ENCODE data around the gene SPR. TPM values are rescaled to one million over a fixed set of nuclear protein-coding genes. Genes with fewer than 3 reads are reported as not detected.

Gene SPR
- polyA plus RNA-seq, 1 donor from 2014 or later = not detected

DNA sequence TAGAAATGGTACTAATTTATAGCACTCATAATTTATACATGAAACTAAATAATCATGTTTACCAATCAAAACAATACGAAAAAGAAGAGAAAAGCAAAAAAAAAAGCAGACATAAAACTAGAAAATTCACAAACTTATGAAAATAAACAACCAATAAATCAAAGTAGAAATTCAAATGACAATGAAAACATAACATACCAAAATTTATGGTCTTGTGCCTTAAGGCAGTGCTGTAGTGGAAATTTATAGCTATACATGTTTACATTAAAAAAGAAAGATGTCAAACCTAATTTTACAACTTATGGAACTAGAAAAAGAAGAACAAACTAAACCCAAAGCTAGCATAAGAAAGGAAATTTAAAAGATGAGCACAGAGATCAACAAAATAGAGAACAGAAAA is 16.1 kb upstream of the SPR start:
- no peaks in the 10 kb centered on the region for H3K4me1 Mint-ChIP-seq
- no peak overlapping the region for H3K27ac Mint-ChIP-seq
- H3K4me3 Mint-ChIP-seq = no peak overlapping the region
- peaks cover 3 to 12% (median 3%) of the 10 kb centered on the region in 3 donors for H3K9me3 Mint-ChIP-seq
- H3K27me3 Mint-ChIP-seq = peaks cover 2% of the 10 kb centered on the region
- H3K36me3 Mint-ChIP-seq = peaks cover 2% of the 10 kb centered on the region

DNA sequence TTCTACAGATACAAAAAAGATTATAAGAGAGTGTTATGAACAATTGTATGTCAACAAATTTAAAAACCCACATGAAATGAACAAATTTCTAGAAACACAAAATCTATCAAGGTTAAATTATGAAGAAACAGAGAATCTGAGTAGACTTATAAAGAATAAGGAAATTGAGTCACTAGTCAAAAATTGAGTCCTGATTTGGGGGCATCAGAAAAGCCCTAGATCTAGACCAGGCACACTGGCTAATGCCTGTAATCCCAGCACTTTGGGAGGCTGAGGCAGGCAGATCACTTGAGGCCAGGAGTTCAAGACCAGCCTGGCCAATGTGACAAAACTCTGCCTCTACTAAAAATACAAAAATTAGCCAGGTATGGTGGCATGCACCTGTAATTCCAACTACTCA is 15.3 kb upstream of the SPR start:
- no peaks in the 10 kb centered on the region for H3K4me1 Mint-ChIP-seq
- peaks cover 3% of the 10 kb centered on the region for H3K36me3 Mint-ChIP-seq
- H3K4me3 Mint-ChIP-seq = no peak overlapping the region
- H3K9me3 Mint-ChIP-seq = peaks cover 3 to 12% (median 3%) of the 10 kb centered on the region in 3 donors
- peaks cover 2% of the 10 kb centered on the region for H3K27me3 Mint-ChIP-seq
- no peak overlapping the region for H3K27ac Mint-ChIP-seq

DNA sequence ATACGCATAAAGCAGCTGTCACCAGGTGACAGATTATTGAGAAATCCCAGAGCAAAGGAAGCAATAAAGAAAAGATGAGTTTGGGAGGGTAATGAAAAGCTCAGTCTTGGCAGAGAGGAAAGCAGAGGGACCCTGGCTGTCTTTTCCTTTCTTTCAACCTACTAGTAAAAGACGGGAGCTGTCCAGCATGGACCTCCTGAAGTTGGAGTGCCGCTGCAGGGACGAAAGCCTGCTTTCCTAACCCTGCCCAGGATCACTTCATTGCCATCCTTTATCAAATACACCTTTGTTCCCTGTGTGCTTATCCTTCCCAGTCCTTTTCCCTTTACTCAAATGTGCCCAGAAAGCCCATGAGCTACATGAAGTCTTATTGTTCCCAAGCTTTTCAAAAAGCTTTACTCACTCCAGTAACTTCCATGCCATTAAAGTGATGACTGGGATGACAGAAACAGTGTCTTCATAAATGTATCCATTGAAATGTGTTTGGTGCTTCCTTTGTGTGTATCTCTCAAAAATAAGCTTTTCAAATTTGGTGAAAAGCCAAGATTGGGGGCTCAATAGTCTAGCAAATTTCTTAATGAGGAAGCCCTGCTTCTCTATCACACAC is 3.7 kb upstream of the SPR start:
- Mint-ChIP-seq H3K4me1 (peaks cover 0 to 5% (median 3%) of the 10 kb centered on the region in 3 donors), H3K4me3 (no peak overlapping the region), H3K27ac (no peak overlapping the region), H3K27me3 (peaks cover 39% of the 10 kb centered on the region), H3K9me3 (peaks cover 0 to 3% (median 0%) of the 10 kb centered on the region in 3 donors), H3K36me3 (no peaks in the 10 kb centered on the region)

DNA sequence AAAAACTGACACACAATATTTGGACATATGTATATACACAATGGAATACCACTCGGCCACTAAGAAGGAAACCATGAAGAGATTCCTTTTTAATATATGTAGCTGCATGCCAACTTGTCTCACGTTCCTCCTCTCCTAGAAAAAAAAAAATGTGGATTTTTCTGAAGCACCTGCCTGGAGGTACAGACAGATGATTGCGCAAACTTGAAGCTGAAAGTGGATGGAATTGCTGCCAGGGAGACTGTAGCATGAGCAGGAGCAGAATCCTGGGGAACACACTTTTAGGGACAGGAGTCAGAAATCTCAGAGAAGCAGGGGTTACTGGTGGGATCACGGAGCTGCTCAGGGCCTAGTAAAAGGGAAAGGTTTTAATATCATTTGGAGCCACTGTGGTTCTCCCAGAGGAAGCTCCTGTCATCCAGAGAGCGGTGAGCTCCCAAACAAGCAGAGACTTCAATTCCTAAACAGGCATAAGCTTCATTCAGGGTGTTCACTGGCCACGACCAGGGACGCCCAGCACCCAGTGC is 640 bp upstream of the SPR start:
- Mint-ChIP-seq H3K27me3 (peaks cover 44% of the 10 kb centered on the region), H3K4me1 (peaks cover 0 to 7% (median 5%) of the 10 kb centered on the region in 3 donors), H3K27ac (no peak overlapping the region), H3K4me3 (peak overlapping the region; percentile 47 to 82 (median 64)), H3K9me3 (peaks cover 0 to 3% (median 0%) of the 10 kb centered on the region in 3 donors), H3K36me3 (no peaks in the 10 kb centered on the region)

DNA sequence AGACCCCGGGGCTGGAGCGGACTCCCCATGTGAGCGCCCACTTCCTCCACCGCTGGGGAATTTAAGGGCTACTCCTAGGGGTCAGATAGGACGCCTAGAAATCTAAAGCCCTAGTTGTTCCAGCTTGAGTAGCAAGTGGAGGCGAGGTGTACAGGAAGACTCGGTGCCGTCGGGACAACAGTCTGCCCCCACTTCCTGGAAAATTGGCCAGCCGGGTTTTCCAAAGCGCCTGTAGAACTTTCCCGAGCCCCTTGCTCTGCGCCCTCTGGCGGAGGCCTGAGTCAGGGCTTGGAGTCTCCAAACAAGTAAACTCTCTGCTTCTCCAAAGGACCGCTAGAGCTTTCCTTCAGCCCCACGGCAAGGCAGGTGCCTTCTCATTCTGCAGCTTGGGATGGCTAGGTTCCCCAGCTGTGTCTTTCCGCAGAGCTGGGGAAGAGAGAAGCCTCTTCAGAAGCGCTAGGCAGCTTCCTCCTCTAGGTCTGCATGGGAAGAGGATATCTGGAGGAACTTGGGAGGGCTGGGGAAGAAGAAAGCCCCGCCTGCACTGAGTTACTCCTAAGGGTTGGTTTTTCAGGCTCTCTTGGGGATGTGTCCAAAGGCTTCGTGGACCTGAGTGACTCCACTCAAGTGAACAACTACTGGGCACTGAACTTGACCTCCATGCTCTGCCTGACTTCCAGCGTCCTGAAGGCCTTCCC is 681 bp downstream of the SPR start:
- Mint-ChIP-seq H3K4me1 (peaks cover 0 to 7% (median 5%) of the 10 kb centered on the region in 3 donors), H3K4me3 (peak overlapping the region; percentile 62 to 93 (median 84)), H3K27me3 (peaks cover 41% of the 10 kb centered on the region), H3K36me3 (no peaks in the 10 kb centered on the region), H3K27ac (no peak overlapping the region), H3K9me3 (no peaks in the 10 kb centered on the region)

DNA sequence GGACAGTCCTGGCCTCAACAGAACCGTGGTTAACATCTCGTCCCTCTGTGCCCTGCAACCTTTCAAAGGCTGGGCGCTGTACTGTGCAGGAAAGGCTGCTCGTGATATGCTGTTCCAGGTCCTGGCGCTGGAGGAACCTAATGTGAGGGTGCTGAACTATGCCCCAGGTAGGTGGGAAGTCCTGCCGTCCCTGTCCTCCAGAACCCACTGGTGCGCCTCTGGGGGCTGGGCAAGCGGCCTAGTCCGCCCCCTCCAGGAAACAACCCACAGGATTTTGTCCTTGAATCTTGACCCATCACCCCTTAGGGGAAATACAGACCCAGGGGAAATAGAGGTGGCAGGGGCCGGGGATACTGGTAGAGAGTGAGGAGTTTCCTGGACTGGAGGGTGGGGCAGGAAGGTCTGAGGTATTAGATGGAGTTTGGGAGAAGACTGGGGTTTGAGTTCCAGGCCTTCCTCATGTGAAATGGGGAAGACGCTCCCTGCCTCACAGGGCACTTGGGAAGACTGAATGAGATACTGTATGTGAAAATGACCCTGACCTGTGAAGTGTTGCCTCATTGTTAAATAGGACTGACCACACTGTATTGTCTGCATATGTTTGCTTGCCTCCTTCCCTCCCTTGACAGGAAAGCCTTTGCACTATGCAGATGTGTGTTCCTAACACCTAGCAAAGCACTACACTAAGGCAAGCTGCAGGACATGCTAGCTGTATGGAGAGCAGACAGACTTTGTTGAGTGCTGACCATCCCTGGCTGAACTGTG is 1.4 kb downstream of the SPR start:
- Mint-ChIP-seq H3K36me3 (no peaks in the 10 kb centered on the region), H3K4me3 (peak overlapping the region in 3 of 4 donors; percentile 30 to 65 (median 32)), H3K4me1 (peaks cover 0 to 7% (median 5%) of the 10 kb centered on the region in 3 donors), H3K27me3 (peaks cover 36% of the 10 kb centered on the region), H3K9me3 (no peaks in the 10 kb centered on the region), H3K27ac (no peak overlapping the region)

DNA sequence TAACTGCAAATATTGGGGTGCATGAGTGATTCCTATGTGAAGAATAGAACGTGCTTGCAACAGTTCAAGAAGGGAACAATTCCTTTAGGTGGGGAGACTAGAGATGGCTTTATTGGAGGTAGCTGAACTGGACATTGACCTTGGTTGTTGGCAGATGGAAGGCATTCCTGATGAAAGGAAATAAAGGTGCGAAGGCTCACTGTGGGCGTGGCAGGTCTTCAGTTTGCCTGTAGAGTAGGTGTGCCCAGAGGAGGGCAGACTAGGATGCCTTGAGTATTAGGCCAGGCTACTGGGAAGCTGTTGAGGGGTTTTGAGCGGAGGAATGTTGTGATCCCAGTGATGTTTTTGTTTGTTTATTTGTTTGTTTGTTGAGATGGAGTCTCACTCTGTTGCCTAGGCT is 2.8 kb downstream of the SPR start:
- peaks cover 0 to 7% (median 5%) of the 10 kb centered on the region in 3 donors for H3K4me1 Mint-ChIP-seq
- H3K4me3 Mint-ChIP-seq = no peak overlapping the region
- H3K9me3 Mint-ChIP-seq = no peaks in the 10 kb centered on the region
- H3K36me3 Mint-ChIP-seq = no peaks in the 10 kb centered on the region
- peaks cover 38% of the 10 kb centered on the region for H3K27me3 Mint-ChIP-seq
- peak overlapping the region in 1 of 3 donors; percentile 32 for H3K27ac Mint-ChIP-seq

DNA sequence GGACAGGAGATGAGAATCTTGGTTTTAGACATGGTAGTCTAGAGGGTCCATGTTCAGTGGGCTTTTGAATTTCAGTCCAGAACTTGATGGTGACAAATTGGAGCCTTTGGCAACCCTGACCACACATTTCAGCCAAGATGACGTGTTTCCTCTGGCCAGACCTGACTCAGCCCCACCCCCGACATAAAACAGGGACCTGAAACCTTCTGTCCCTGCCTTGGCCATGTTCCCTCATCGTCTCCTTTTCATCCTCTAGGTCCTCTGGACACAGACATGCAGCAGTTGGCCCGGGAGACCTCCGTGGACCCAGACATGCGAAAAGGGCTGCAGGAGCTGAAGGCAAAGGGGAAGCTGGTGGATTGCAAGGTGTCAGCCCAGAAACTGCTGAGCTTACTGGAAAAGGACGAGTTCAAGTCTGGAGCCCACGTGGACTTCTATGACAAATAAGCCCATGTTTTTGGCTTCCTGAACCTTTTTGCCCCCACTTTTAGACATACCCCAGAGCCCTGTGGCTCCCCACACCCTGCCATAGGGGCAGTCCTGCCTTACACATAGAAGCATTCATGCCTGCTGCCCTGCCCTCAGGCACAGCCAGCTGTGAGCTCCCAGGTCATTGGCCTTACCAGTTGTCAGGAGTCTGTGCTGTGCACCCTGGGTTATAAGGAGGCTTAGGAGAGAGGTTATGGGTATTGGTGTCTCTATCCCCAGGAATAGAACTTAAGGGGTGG is 4.0 kb downstream of the SPR start:
- Mint-ChIP-seq H3K27me3 (peaks cover 39% of the 10 kb centered on the region), H3K4me3 (no peak overlapping the region), H3K36me3 (no peaks in the 10 kb centered on the region), H3K9me3 (no peaks in the 10 kb centered on the region), H3K27ac (no peak overlapping the region), H3K4me1 (peaks cover 0 to 9% (median 5%) of the 10 kb centered on the region in 3 donors)

DNA sequence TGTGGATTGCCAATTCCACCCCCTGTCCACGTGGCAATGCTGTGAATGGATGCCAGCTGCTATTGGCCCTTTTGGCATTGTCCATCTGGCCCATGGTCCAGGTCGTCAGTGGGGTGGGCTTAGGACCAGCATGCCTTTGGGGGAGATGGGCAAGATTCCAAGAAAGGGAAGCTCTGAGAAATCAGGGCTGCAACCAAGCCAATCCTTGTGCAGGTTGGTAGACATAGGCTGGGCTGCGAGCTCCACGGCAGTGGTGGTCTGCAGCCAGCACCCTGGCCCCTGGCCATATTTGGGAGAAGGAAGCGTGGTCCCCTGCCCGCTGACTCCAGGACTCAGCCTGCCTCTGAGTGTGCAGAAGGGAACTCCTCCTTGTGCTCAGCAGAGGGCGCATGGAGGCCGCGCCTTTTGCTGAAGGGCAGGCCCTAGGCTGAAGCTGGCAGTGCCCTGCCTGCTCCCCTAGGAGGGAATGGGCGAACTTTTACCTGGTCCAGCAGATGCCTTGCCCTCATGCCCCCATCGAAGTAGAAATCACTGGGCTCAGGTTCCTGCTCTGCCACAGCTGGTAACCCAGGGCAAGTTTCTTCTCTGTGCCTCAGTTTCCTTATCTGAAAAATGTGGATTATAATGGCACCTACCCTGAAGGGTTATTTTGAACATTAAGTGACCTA is 5.4 kb downstream of the SPR start:
- Mint-ChIP-seq H3K27ac (no peak overlapping the region), H3K4me1 (peaks cover 0 to 9% (median 0%) of the 10 kb centered on the region in 3 donors), H3K4me3 (no peak overlapping the region), H3K36me3 (no peaks in the 10 kb centered on the region), H3K9me3 (no peaks in the 10 kb centered on the region), H3K27me3 (peaks cover 40% of the 10 kb centered on the region)

DNA sequence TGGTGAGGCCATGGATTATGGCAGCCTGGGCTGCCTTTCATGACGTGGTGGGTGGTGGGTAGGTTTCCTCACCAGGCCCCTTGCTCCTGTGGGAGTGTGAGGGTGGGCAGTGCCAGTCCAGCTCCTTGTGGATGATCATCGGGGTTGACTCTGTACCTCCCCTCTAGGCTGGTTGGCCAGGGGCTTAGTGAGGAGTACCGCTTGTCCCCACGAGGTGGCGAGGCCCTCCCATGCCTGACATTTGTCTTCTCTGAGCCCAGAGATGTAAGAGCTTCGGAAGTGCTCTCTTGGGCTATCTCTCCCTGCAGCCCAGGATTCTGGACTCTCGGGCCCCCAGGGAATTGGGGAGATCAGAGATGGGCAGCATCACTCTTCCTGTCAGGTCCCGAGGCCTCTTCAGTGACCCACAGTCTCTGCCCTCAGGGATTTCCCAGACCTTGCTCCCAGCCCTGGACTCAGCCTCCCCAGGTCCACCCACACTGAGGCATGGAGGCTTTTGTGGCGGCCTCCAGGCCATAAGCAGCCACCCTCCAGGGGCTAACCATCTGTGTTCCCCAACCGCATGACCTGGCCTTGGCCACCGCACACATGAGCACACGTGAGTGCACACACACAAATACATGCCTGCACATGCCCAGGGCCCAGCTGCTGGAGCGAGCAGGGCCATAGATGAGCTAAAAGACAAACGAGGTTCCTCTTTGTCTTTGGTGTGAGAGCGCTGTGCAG is 6.5 kb downstream of the SPR start:
- Mint-ChIP-seq H3K9me3 (no peaks in the 10 kb centered on the region), H3K27ac (no peak overlapping the region), H3K4me3 (peak overlapping the region in 1 of 4 donors; percentile 9), H3K36me3 (no peaks in the 10 kb centered on the region), H3K27me3 (peaks cover 43% of the 10 kb centered on the region), H3K4me1 (peaks cover 0 to 5% (median 0%) of the 10 kb centered on the region in 3 donors)

DNA sequence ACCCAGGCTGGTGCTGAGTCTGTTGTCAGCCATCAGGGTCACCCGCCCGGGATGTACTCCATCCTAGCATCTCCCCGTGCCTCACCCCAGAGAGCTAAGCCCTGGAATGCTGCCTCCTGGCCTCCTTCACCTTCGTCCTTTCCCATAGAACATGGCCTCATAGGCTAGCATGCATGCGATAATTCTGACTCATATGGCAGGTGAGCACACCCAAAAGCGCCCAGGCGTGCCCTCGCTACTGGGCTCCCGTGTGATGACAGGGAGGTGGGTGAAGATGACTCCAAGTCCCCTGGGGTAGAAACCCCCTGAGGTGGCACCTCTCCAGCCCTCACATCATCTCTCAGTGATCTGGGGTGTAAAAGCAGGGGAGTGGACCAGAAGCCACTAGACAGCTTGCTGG is 7.3 kb downstream of the SPR start:
- no peak overlapping the region for H3K4me3 Mint-ChIP-seq
- H3K27me3 Mint-ChIP-seq = peaks cover 44% of the 10 kb centered on the region
- H3K27ac Mint-ChIP-seq = no peak overlapping the region
- H3K9me3 Mint-ChIP-seq = no peaks in the 10 kb centered on the region
- peaks cover 0 to 2% (median 0%) of the 10 kb centered on the region in 3 donors for H3K4me1 Mint-ChIP-seq
- H3K36me3 Mint-ChIP-seq = no peaks in the 10 kb centered on the region

DNA sequence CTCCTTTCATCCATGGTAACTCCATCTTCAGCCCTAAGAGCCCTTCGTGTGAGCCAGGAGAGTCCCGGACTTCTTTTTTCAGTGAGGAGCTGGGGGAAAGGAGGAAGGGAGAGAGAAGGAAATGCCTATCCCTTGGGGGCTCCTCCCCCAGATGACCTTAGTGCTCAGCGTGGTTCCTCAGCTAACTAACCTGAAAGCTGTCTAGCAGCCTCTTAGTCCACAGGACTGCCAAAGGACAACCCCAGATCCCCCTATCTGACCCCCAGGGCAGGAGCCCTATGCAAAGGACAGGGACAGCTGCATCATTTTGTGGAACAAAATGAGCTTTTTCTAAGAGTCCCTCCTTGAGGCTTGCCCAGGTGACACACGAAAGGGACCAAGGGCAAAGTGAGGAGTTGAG is 7.9 kb downstream of the SPR start:
- Mint-ChIP-seq H3K9me3 (no peaks in the 10 kb centered on the region), H3K27me3 (peaks cover 45% of the 10 kb centered on the region), H3K4me3 (no peak overlapping the region), H3K36me3 (no peaks in the 10 kb centered on the region), H3K4me1 (peaks cover 0 to 2% (median 0%) of the 10 kb centered on the region in 3 donors), H3K27ac (no peak overlapping the region)

DNA sequence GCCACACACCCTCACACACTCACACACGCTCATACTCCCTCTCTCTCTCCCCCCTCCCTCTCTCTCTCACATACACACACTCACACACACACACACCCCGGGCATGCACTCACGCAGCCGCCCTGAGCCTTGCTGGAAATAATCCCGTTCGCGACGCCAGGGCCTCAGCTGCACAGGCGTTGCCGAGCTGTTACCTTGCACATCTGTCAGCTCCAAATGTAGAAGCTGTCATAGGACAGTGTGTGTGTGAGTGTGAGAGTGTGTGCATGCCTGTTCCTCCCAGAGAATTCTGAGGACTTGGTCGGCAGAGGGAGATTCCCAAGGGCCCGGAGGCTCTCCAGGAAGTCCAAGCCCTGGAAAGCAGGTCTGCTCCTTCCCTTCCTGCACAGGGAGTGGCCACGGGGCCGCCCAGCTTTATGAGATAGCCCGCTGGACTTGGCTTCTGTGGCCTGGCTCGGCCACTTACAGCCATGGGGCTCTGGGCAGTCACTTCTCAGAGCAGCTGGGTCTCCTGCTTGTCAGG is 8.6 kb downstream of the SPR start:
- H3K9me3 Mint-ChIP-seq = no peaks in the 10 kb centered on the region
- peaks cover 0 to 2% (median 0%) of the 10 kb centered on the region in 3 donors for H3K4me1 Mint-ChIP-seq
- H3K4me3 Mint-ChIP-seq = no peak overlapping the region
- peaks cover 48% of the 10 kb centered on the region for H3K27me3 Mint-ChIP-seq
- H3K36me3 Mint-ChIP-seq = no peaks in the 10 kb centered on the region
- H3K27ac Mint-ChIP-seq = no peak overlapping the region

Data from IgD-negative memory B cell (primary cell).